Adipocyte (in vitro differentiated cells): ENCODE measurements around the gene CHST15.

ENCODE experiments used
- DNase-seq: peaks from one replicate; pipeline ENCODE4 v3.0.0-alpha.2; 2015; ENCODE audit warnings: low read depth
- H3K27me3 ChIP-seq: replicated peaks from 2 replicates; pipeline ENCODE4 v1.7.0; 2013; ENCODE audit warnings: mild to moderate bottlenecking, low read length, moderate library complexity; ENCODE audit not compliant: control insufficient read depth, insufficient read depth
- H3K36me3 ChIP-seq: 2 replicates; pipeline ENCODE4 v1.7.0; 2013; ENCODE audit warnings: low read length, mild to moderate bottlenecking, moderate library complexity; ENCODE audit not compliant: control insufficient read depth, insufficient read depth, severe bottlenecking
- H3K4me1 ChIP-seq: 2 replicates; pipeline ENCODE4 v1.7.0; 2013; ENCODE audit warnings: mild to moderate bottlenecking, low read length, moderate library complexity; ENCODE audit not compliant: control insufficient read depth, insufficient read depth
- H3K4me3 ChIP-seq: 2 replicates; pipeline ENCODE4 v1.7.0; 2013; ENCODE audit warnings: mild to moderate bottlenecking, low read length, moderate library complexity
- H3K9ac ChIP-seq: 2 replicates; pipeline ENCODE4 v1.7.0; 2013; ENCODE audit warnings: mild to moderate bottlenecking, low read length, moderate library complexity
- H3K9me3 ChIP-seq: 2 replicates; pipeline ENCODE4 v1.7.0; 2013; ENCODE audit warnings: mild to moderate bottlenecking, low read length, moderate library complexity; ENCODE audit not compliant: control insufficient read depth

Gene CHST15

GRCh38 chr10:123974406-123974805, 119.0 kb downstream of the CHST15 start:
- H3K27me3 ChIP-seq = peaks cover 37% of the 10 kb centered on the region
- no peaks in the 10 kb centered on the region for H3K4me1 ChIP-seq
- no peak overlapping the region for H3K9ac ChIP-seq
- no peak for DNase-seq
- peaks cover 30% of the 10 kb centered on the region for H3K9me3 ChIP-seq
- H3K36me3 ChIP-seq = no peaks in the 10 kb centered on the region
- H3K4me3 ChIP-seq = no peak overlapping the region

- Histone ChIP-seq H3K4me1 (peaks cover 3% of the 10 kb centered on the region), H3K4me3 (no peak overlapping the region), H3K36me3 (no peaks in the 10 kb centered on the region), H3K9ac (no peak overlapping the region), H3K9me3 (peaks cover 23% of the 10 kb centered on the region), H3K27me3 (peaks cover 48% of the 10 kb centered on the region)
- peak; percentile 32 for DNase-seq
Observed at GRCh38 chr10:123972481-123973401, 120.7 kb downstream of the CHST15 start.

GRCh38 chr10:123970927-123971286, 122.5 kb downstream of the CHST15 start:
- Histone ChIP-seq H3K36me3 (no peaks in the 10 kb centered on the region), H3K9ac (no peak overlapping the region), H3K4me1 (peaks cover 13% of the 10 kb centered on the region), H3K4me3 (no peak overlapping the region), H3K27me3 (peaks cover 48% of the 10 kb centered on the region), H3K9me3 (peaks cover 20% of the 10 kb centered on the region)
- no peak for DNase-seq

GRCh38 chr10:123970207-123970926, 123.0 kb downstream of the CHST15 start:
- peaks cover 48% of the 10 kb centered on the region for H3K27me3 ChIP-seq

GRCh38 chr10:123967626-123968243, 125.7 kb downstream of the CHST15 start:
- Histone ChIP-seq H3K9ac (peak overlapping the region; percentile 43), H3K27me3 (peaks cover 43% of the 10 kb centered on the region), H3K9me3 (no peaks in the 10 kb centered on the region), H3K4me1 (peaks cover 13% of the 10 kb centered on the region), H3K36me3 (no peaks in the 10 kb centered on the region), H3K4me3 (peak overlapping the region; percentile 42)
- DNase-seq = peak; percentile 86

More at GRCh38 chr10:123970207-123970926, 123.0 kb downstream of the CHST15 start:
- DNase-seq = no peak
- Histone ChIP-seq H3K36me3 (no peaks in the 10 kb centered on the region), H3K9me3 (peaks cover 19% of the 10 kb centered on the region), H3K9ac (no peak overlapping the region), H3K4me3 (no peak overlapping the region), H3K4me1 (peaks cover 13% of the 10 kb centered on the region)

- Histone ChIP-seq H3K9me3 (no peaks in the 10 kb centered on the region), H3K4me1 (peaks cover 13% of the 10 kb centered on the region), H3K27me3 (peaks cover 44% of the 10 kb centered on the region), H3K9ac (peak overlapping the region; percentile 43), H3K36me3 (no peaks in the 10 kb centered on the region), H3K4me3 (no peak overlapping the region)
- DNase-seq = peak; percentile 27
Observed at GRCh38 chr10:123966896-123967231, 126.5 kb downstream of the CHST15 start.

- Histone ChIP-seq H3K9me3 (peaks cover 3% of the 10 kb centered on the region), H3K4me3 (no peak overlapping the region), H3K9ac (no peak overlapping the region), H3K4me1 (peaks cover 13% of the 10 kb centered on the region), H3K27me3 (peaks cover 38% of the 10 kb centered on the region), H3K36me3 (no peaks in the 10 kb centered on the region)
- DNase-seq = peak; percentile 46
Observed at GRCh38 chr10:123965973-123966895, 127.2 kb downstream of the CHST15 start.

- Histone ChIP-seq H3K36me3 (no peaks in the 10 kb centered on the region), H3K4me3 (no peak overlapping the region)
Observed at GRCh38 chr10:123964953-123965352, 128.4 kb downstream of the CHST15 start.

GRCh38 chr10:123962756-123963530, 130.5 kb downstream of the CHST15 start:
- Histone ChIP-seq H3K4me1 (peaks cover 12% of the 10 kb centered on the region), H3K36me3 (no peaks in the 10 kb centered on the region), H3K27me3 (peaks cover 13% of the 10 kb centered on the region), H3K9ac (no peak overlapping the region), H3K4me3 (no peak overlapping the region), H3K9me3 (peaks cover 10% of the 10 kb centered on the region)
- no peak for DNase-seq

More at GRCh38 chr10:123964953-123965352, 128.4 kb downstream of the CHST15 start:
- Histone ChIP-seq H3K27me3 (peaks cover 28% of the 10 kb centered on the region), H3K9me3 (peaks cover 10% of the 10 kb centered on the region), H3K4me1 (peaks cover 13% of the 10 kb centered on the region), H3K9ac (no peak overlapping the region)
- no peak for DNase-seq

- Histone ChIP-seq H3K36me3 (no peaks in the 10 kb centered on the region), H3K27me3 (peaks cover 9% of the 10 kb centered on the region), H3K4me3 (no peak overlapping the region), H3K4me1 (no peaks in the 10 kb centered on the region), H3K9ac (no peak overlapping the region), H3K9me3 (peaks cover 10% of the 10 kb centered on the region)
- DNase-seq = no peak
Observed at GRCh38 chr10:123958241-123958640, 135.2 kb downstream of the CHST15 start.
